LNCaP clone FGC (cell line): ENCODE results near the gene LRRC4C.

Experiments used
- DNase-seq: peaks from one replicate; pipeline ENCODE4 v3.0.0-alpha.2; 2011; ENCODE audit warnings: low read depth
- H3K4me3 ChIP-seq: 2 replicates; pipeline ENCODE4 v1.5.1; 2011; ENCODE audit warnings: mild to moderate bottlenecking, low read depth, low read length, control low read depth
- TF ChIP-seq, protein P1 (sequence below): IDR thresholded peaks from 2 replicates; pipeline ENCODE4 v1.5.1; 2012; ENCODE audit warnings: mild to moderate bottlenecking; ENCODE audit not compliant: control insufficient read depth, insufficient read depth; ENCODE audit errors: extremely low read depth

The LRRC4C gene

DNA sequence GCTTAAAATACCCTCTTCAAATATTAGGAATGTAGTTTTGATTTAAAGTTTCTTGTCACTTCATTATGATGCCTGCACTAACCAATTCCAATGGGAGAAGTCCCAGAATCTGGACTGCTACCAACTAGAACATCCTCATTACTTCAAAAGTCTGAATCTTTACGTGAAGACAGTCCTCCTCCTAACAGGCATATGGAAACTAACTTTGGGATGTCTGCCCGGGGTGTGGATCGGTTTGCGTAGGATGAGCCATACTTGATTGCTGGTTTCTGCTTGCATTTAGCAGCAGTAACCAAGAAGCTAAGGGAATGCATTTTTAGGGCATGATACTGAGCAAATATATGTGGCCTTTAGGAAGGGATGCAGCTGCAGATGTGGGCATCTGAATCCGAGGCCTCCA is 177.1 kb downstream of the LRRC4C start:
- TF ChIP-seq, protein P1, sequence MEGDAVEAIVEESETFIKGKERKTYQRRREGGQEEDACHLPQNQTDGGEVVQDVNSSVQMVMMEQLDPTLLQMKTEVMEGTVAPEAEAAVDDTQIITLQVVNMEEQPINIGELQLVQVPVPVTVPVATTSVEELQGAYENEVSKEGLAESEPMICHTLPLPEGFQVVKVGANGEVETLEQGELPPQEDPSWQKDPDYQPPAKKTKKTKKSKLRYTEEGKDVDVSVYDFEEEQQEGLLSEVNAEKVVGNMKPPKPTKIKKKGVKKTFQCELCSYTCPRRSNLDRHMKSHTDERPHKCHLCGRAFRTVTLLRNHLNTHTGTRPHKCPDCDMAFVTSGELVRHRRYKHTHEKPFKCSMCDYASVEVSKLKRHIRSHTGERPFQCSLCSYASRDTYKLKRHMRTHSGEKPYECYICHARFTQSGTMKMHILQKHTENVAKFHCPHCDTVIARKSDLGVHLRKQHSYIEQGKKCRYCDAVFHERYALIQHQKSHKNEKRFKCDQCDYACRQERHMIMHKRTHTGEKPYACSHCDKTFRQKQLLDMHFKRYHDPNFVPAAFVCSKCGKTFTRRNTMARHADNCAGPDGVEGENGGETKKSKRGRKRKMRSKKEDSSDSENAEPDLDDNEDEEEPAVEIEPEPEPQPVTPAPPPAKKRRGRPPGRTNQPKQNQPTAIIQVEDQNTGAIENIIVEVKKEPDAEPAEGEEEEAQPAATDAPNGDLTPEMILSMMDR = no peak
- H3K4me3 ChIP-seq = no peak overlapping the region
- no peak for DNase-seq

DNA sequence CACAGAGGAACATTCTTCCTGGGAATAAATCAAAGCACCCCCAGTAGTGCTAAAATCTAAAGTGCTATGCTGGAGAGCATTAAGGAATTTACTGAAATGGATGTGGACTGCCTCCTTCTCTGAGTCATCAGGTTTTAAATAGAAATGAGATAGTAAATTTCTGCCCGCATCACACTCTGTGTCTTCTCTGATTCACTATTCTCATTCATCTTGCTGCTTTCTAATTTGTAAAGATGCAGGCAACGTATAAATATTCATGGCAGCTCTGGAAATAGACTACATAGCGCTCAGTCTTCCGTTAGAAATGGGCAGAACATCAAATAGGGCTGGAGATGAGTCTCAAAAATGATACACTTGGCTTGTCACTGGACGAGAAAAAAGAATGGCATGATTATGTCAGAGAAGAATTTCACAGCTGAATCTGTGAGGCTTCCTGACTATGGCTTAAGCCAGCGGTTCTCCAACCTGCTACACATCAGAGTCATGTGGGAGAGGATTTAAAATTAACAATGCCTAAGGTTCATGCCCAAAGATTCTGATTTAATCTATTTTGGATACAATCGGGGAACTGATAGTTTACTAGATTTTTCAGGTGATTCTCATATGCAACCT is 178.2 kb downstream of the LRRC4C start:
- DNase-seq = no peak
- TF ChIP-seq, protein P1 = no peak
- H3K4me3 ChIP-seq = no peak overlapping the region

DNA sequence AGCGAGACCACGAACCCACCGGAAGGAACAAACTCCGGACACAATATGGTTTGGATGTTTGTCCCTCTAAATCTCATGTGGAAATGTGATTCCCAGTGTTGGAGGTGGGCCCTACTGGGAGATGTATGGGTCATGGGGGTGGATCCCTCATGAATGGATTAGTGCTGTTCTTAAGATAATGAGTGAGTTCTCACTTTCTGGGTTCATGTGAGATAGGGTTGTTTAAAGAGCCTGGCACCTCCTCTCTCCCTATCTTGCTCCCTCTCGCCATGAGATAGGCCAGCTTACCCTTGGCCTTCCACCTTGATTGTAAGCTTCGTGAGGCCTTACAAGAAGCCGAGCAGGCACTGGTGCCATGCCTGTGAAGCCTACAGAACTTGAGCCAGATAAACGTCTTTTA is 184.6 kb downstream of the LRRC4C start:
- DNase-seq = no peak
- TF ChIP-seq, protein P1 = no peak
- no peak overlapping the region for H3K4me3 ChIP-seq

DNA sequence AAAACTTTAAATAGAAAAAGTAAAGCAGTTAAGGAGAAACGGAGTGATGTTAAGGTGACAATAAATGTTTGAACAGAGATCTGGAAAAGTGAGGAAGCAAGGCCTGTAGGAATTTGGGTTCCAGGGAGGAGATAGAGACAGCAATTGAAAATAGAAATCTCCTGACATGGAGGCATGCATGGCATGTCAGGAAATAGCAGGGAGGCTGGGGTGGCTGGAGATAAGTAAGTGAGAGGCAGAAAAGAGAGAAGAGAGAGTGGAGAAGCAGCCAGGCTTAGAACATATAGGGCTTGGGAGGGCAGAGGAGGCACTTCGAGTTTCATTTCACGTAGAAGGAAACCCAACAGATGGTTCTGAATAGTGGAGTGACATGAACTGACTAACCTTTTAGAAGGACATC is 185.5 kb downstream of the LRRC4C start:
- TF ChIP-seq, protein P1 = no peak
- no peak overlapping the region for H3K4me3 ChIP-seq
- DNase-seq = no peak

DNA sequence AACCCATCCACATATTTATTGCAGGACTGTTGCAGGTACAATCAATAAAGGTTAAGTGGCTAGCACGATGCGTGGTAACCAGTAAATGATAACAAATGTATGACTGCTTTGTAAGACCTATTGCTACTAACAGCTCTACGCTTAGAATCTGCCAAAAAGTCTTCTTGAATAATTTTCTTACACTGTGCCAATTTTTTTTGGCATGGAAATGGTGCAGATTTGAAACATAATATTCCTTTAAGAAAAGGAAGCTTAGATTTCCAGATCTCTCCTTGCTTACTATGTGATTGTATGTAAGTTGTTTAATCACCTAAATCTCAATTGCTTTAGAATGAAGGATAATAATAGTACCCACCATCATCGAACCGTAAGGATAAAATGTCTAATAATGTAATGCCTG is 192.0 kb downstream of the LRRC4C start:
- DNase-seq = no peak
- TF ChIP-seq, protein P1 = no peak
- no peak overlapping the region for H3K4me3 ChIP-seq

DNA sequence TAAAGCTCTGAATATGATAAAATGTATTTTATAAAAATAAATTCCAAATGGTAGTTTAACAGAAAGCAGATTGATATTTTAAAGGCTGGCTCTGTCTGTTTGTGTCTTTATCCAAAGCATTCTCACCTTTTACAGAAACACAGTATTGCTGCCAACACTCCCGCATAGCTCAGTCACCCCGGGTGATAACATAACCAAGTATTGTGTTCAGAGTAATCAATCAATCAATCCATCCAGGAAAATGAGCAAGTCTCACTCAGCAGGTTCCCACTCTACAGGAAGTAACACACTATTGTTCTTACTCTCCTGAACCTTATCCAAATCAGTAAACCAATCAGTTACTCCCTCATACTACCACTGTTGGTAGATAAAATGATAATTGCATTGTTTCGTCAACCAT is 203.4 kb downstream of the LRRC4C start:
- no peak overlapping the region for H3K4me3 ChIP-seq
- TF ChIP-seq, protein P1 = no peak
- DNase-seq = no peak

DNA sequence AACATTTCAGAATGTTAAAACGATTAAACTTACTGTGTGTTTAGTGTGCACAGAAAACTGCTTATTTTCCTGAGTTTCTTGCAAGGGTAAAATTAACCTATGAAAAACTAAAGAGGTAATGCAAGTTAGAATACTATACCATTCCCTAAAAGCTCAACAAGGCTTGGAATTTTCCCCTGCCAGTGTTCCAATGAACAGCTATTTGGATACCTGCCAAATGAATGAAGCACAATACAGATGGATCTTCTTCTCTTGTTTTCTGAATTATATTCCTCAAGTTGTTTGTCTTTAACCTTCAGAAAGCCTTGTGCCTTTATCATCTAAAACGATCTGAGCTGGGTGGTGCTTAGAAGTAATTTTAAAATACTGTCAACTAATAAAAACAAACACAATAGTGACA is 204.5 kb downstream of the LRRC4C start:
- TF ChIP-seq, protein P1 = no peak
- H3K4me3 ChIP-seq = no peak overlapping the region
- no peak for DNase-seq
